Activated CD8-positive, alpha-beta memory T cell treated with anti-CD3 and anti-CD28 coated beads, Interleukin-2, amount 50 U/mL, for 4 hours (primary cell): ENCODE results near the gene DBF4B.
A peak's percentile ranks its signal among the peaks of the same experiment; 100 is the strongest.
"Not testable (repeated sequence)": the region's sequence is repeated elsewhere in the genome, so short reads cannot be mapped to it uniquely, and the experiment has no call there.

Experiments used
- DNase-seq: peaks from one replicate; pipeline ENCODE4 v3.0.0-alpha.2; 2020

DBF4B gene, protein sequence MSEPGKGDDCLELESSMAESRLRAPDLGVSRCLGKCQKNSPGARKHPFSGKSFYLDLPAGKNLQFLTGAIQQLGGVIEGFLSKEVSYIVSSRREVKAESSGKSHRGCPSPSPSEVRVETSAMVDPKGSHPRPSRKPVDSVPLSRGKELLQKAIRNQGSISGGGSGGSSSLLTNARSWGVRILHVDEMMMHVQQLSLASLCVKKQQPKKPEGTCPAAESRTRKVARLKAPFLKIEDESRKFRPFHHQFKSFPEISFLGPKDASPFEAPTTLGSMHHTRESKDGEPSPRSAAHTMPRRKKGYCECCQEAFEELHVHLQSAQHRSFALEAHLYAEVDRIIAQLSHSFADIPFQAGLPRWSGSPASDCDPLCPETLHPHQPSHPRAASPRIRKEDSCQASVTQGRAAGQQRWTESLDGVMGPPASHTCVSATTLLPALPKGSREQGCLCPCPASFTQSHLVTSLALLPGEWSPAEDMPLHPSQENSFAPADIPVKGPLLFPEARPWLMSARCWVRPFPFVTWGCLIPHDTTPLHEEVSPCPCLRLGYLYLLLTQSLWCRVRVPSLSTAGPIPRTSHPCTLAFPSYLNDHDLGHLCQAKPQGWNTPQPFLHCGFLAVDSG

GRCh38 chr17:44708401-44709263 lies at the start of gene DBF4B:
Gene DBF4B, plus strand, starts transcription at chr17:44708665. Its CDS starts 156 bp downstream, at chr17:44708821.
- DNase-seq: peak; percentile 80

GRCh38 chr17:44661835-44662234 lies 46.6 kb upstream of the DBF4B start:
- DNase-seq: no peak

GRCh38 chr17:44663095-44663494 lies 45.4 kb upstream of the DBF4B start:
- DNase-seq: no peak

GRCh38 chr17:44664867-44665266 lies 43.6 kb upstream of the DBF4B start:
- no peak for DNase-seq

- no peak for DNase-seq
Observed at GRCh38 chr17:44666006-44666405, 42.5 kb upstream of the DBF4B start.

DNA sequence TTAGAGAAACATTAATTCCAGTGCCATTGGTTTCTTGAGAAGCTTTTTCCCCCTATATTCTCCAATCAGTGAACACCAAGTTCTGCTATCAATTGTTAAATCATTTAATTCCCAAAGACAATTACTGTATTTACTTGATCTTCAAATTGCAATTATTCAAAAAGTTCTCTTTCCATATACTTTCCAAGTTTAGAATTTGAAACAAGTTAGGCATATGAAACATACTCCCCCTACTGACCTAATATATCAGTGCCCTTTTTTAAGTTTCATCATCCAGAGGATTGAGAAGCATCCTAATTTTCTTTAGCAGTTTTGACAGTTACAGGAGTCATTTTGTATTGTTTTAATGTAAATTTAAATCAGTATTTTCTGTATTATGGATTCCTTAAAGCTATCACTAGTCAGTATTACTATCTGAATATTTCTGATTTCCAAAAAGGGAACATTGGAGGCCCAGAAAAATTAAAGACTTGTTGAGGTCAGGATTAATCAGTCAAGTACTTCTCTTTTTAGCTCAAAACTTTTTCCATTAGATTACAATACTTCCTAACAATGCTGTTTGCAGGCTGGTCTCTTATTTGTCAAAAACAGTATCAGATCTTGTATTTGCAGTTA lies 35.9 kb upstream of the DBF4B start:
- no peak for DNase-seq

DNA sequence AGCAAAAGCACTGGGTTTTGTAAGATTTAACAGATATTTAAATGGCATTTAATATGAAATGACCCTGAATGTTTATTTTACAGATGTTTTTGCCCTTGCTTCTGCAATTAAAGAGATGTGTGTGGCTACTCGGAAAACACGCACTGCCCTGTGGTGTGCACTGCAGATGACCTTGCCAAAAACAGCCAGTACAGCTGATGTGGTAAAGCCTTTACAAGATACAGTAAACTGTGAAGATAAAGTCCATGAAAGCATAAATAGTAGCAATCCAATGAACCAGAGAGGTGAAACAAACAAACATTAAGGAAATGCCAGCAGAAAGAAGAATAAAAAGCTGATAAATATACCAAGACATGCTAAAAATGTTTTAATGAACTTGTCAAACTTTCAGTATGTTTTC lies 34.6 kb upstream of the DBF4B start:
- no peak for DNase-seq

- DNase-seq: no peak
Observed at GRCh38 chr17:44677136-44677535, 31.3 kb upstream of the DBF4B start.

DNA sequence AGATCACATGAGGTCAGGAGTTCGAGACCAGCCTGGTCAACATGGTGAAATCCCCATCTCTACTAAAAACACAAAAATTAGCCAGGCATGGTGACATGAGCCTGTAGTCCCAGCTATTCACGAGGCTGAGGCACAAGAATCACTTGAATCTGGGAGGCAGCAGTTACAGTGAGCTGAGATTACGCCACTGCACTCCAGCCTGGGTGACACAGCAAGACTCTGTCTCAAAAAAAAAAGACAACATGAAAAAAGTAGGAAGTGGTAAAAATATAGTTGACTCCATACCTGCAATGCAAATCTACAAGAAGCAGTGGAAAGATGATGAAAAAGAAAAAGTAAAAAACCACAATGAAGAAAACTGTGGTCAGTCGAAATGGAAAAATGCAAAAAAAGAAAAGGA lies 25.2 kb upstream of the DBF4B start:
- DNase-seq: not testable (repeated sequence)

GRCh38 chr17:44687756-44688155 lies 20.7 kb upstream of the DBF4B start:
- DNase-seq: no peak

- no peak for DNase-seq
Observed at GRCh38 chr17:44688200-44688599, 20.3 kb upstream of the DBF4B start.

- DNase-seq: peak; percentile 15
Observed at GRCh38 chr17:44688675-44689476, 19.6 kb upstream of the DBF4B start.

GRCh38 chr17:44689477-44690217 lies 18.8 kb upstream of the DBF4B start, which contains the start of gene CCDC43:
Gene CCDC43, minus strand, starts transcription at chr17:44689776. Its CDS starts 23 bp downstream, at chr17:44689753.
- peak; percentile 89 for DNase-seq

DNA sequence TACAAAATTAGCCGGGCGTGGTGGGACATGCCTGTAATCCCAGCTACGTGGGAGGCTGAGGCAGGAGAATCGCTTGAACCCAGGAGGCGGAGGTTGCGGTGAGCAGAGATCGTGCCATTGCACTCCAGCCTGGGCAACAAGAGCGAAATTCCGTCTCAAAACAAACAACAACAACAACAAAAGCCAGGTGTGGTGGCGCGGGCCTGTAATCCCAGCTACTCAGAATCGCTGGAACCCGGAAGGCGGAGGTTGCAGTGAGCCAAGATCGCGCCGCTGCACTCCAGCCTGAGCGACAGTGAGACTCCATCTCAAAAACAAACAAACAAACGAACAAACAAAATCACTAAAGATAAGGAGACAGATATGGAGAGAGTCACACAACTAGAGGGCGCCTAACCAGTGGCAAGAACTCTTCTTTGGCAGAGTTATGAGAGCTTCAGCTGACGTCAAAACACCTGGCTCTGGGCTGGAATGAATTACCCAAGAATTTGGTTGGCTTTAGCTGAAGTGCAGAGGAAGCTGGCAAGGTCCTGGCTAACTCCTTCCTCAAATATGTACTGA lies 17.6 kb upstream of the DBF4B start:
- DNase-seq: not testable (repeated sequence)

- DNase-seq: no peak
Observed at GRCh38 chr17:44693609-44694008, 14.9 kb upstream of the DBF4B start.

DNA sequence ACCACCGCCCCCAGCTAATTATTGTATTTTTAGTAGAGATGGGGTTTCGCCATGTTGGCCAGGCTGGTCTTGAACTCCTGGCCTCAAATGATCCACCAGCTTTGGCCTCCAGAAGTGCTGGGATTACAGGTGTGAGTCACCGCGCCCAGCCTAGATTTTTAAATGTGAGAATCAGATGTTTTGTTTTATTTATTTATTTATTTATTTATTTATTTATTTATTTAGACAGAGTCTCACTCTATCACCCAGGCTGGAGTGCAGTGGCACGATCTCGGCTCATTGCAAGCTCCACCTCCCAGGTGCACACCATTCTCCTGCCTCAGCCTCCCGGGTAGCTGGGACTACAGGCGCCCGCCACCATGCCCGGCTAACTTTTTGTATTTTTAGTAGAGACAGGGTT lies 8.2 kb upstream of the DBF4B start:
- DNase-seq: not testable (repeated sequence)

GRCh38 chr17:44707755-44708400 lies 587 bp upstream of the DBF4B start:
- DNase-seq: no peak

DNA sequence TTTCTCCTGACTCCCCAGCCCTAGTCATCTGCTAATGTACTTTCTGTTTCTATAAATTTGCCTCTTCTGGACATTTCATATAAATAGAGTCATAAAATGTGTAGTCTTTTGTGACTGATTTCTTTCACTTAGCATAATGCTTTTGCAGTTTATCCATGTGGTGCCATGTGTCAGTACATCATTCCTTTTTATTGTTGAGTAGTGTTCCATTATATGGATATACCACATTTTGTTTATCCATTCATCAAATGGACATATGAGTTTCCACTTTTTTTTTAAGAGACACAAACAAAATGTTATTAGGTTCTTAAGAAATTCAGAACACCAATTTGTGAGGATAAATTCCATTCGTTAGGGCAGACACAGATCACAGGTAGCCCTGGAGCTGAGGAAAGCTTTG lies 11.0 kb downstream of the DBF4B start:
- DNase-seq: no peak

DNA sequence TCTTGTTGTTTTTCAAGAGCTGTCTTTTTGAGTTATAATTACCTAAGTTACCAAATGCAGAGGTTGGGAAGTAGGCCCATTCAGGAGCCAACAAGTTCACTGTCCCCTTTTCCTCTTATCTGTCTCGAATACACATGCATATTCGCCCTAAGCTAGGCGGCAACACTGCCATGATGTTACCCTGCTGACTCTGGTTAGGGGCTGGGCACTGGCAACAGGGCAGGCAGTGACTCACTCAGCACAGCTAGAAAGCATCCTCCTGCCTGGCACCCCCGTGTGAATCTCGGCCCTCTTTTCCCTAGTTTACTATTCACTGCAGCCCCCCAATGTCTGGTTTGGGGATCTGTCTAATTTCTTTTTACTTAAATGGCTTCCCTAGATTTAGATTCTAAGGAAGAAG lies 13.8 kb downstream of the DBF4B start:
- no peak for DNase-seq

DNA sequence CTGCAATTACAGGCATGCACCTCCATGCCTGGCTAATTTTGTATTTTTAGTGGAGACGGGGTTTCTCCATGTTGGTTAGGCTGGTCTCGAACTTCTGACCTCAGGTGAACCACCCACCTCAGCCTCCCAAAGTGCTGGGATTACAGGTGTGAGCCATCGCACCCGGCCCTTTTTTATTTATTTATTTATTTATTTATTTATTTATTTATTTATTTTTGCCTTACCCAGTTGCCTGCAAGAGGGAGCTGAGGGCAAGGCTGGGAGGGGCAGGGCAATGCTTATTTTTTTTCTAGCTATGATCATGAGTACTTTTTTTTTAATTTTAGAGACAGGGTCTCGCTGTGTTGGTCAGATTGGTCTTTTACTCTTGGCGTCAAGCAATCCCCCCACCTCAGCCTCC lies 17.7 kb downstream of the DBF4B start:
- DNase-seq: not testable (repeated sequence)
